ENCODE results near the gene TMEM131. TPM values are rescaled to one million over a fixed set of nuclear protein-coding genes. Genes with fewer than 3 reads are reported as not detected.

Gene TMEM131
- total and polyA plus RNA-seq, 10 of the 15 experiments (the other 5 are each of a cell fraction or from before 2014, with no cell fraction given), result 6.0 to 48.2 (median 23.2) TPM

DNA sequence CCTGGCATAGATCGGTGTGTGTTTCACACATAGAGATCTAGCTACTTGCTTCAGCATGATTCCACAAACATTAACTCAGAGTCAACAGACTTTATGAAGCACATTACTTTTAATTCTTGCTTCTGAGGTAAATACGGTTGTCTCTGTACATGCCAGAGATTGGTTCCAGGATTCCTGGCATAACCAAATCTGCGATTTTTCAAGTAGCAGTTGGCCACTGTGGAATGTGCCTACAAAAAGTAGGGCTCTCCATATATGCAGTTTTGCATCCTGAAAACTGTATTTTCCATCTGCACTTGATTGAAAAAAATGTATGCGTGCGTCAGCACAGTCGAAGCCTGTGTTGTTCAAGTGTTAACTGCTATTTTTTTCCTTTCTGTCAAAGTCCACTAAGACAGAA lies 197.3 kb downstream of the TMEM131 start:
- Histone ChIP-seq H3K27ac (ENCODE audit: control insufficient read depth, insufficient read depth) (no peak overlapping the region), H3K9me3 (replicated peaks; ENCODE audit: control insufficient read depth, insufficient read depth, low read length) (no peaks in the 10 kb centered on the region), H3K9ac (ENCODE audit: control insufficient read depth, insufficient read depth, low read length) (no peak overlapping the region), H3K36me3 (ENCODE audit: control insufficient read depth in 2 of 2, insufficient read depth in 2 of 2, low read length in 1 of 2) (peaks cover 0 to 15% of the 10 kb centered on the region in 2 experiments), H3K79me2 (ENCODE audit: control insufficient read depth, insufficient read depth, low read length) (no peaks in the 10 kb centered on the region), H4K20me1 (ENCODE audit: control insufficient read depth, insufficient read depth) (no peaks in the 10 kb centered on the region), H2AFZ (ENCODE audit: control insufficient read depth, low read depth, low read length) (no peak overlapping the region), H3K4me2 (ENCODE audit: control insufficient read depth, insufficient read depth) (no peak overlapping the region), H3K27me3 (replicated peaks in 1 of 2; ENCODE audit: control insufficient read depth in 2 of 2, insufficient read depth in 2 of 2, low read length in 1 of 2) (no peaks in the 10 kb centered on the region), H3K4me3 (no peak overlapping the region), H3K4me1 (ENCODE audit: control insufficient read depth, insufficient read depth, low read length) (no peaks in the 10 kb centered on the region)
- in situ Hi-C loops (cut with MboI), result no loop called here
- ATAC-seq (no peak), FAIRE-seq (no peak), DNase-seq (ENCODE audit: low read depth, low spot score) (no peak)
- BruUV-seq (replicated peaks), result no TSS peak
- TF ChIP-seq NR2F1 (conservative IDR thresholded peaks at IDR 0.05) (no peak), TARDBP (IDR thresholded peaks at IDR 0.05; ENCODE audit: borderline replicate concordance) (no peak), NR2C1 (IDR thresholded peaks at IDR 0.05) (no peak), TCF12 (IDR thresholded peaks at IDR 0.05; ENCODE audit: low read depth, low read length) (no peak), JUND (IDR thresholded peaks at IDR 0.05; ENCODE audit: low read depth, low read length) (no peak), HDAC6 (IDR thresholded peaks at IDR 0.05; ENCODE audit: unreplicated experiment) (no peak), ESRRA (IDR thresholded peaks at IDR 0.05; ENCODE audit: low read length) (no peak), MTA3 (IDR thresholded peaks at IDR 0.05; ENCODE audit: borderline replicate concordance, low read length) (no peak), PML (IDR thresholded peaks at IDR 0.05; ENCODE audit: low read length) (no peak), EZH2 (IDR thresholded peaks at IDR 0.05; ENCODE audit: borderline replicate concordance, control insufficient read depth, low read depth, low read length) (no peak)
- TF ChIP-seq, protein P1, sequence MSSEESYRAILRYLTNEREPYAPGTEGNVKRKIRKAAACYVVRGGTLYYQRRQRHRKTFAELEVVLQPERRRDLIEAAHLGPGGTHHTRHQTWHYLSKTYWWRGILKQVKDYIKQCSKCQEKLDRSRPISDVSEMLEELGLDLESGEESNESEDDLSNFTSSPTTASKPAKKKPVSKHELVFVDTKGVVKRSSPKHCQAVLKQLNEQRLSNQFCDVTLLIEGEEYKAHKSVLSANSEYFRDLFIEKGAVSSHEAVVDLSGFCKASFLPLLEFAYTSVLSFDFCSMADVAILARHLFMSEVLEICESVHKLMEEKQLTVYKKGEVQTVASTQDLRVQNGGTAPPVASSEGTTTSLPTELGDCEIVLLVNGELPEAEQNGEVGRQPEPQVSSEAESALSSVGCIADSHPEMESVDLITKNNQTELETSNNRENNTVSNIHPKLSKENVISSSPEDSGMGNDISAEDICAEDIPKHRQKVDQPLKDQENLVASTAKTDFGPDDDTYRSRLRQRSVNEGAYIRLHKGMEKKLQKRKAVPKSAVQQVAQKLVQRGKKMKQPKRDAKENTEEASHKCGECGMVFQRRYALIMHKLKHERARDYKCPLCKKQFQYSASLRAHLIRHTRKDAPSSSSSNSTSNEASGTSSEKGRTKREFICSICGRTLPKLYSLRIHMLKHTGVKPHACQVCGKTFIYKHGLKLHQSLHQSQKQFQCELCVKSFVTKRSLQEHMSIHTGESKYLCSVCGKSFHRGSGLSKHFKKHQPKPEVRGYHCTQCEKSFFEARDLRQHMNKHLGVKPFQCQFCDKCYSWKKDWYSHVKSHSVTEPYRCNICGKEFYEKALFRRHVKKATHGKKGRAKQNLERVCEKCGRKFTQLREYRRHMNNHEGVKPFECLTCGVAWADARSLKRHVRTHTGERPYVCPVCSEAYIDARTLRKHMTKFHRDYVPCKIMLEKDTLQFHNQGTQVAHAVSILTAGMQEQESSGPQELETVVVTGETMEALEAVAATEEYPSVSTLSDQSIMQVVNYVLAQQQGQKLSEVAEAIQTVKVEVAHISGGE (CRISPR knock-in tag; IDR thresholded peaks at IDR 0.05), result no peak
- TF ChIP-seq, protein P2, sequence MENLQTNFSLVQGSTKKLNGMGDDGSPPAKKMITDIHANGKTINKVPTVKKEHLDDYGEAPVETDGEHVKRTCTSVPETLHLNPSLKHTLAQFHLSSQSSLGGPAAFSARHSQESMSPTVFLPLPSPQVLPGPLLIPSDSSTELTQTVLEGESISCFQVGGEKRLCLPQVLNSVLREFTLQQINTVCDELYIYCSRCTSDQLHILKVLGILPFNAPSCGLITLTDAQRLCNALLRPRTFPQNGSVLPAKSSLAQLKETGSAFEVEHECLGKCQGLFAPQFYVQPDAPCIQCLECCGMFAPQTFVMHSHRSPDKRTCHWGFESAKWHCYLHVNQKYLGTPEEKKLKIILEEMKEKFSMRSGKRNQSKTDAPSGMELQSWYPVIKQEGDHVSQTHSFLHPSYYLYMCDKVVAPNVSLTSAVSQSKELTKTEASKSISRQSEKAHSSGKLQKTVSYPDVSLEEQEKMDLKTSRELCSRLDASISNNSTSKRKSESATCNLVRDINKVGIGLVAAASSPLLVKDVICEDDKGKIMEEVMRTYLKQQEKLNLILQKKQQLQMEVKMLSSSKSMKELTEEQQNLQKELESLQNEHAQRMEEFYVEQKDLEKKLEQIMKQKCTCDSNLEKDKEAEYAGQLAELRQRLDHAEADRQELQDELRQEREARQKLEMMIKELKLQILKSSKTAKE (IDR thresholded peaks at IDR 0.05; ENCODE audit: low read depth, poor library complexity, severe bottlenecking), result no peak
- TF ChIP-seq, protein P3, sequence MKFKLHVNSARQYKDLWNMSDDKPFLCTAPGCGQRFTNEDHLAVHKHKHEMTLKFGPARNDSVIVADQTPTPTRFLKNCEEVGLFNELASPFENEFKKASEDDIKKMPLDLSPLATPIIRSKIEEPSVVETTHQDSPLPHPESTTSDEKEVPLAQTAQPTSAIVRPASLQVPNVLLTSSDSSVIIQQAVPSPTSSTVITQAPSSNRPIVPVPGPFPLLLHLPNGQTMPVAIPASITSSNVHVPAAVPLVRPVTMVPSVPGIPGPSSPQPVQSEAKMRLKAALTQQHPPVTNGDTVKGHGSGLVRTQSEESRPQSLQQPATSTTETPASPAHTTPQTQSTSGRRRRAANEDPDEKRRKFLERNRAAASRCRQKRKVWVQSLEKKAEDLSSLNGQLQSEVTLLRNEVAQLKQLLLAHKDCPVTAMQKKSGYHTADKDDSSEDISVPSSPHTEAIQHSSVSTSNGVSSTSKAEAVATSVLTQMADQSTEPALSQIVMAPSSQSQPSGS (IDR thresholded peaks at IDR 0.05; ENCODE audit: low read length), result no peak
- ChIA-PET CTCF (interaction anchor here (1.8 kb wide), 1 partner anchor 9 kb away, joined by 4 read pairs; no protein-coding TSS in a partner anchor), POLR2A (no interaction called here), RAD21 (ENCODE audit: unreplicated experiment) (no interaction called here), SMC1A (ENCODE audit: uncharacterized antibody, unreplicated experiment) (interaction anchor here (0.8 to 1.0 kb wide), 2 partner anchors 13 to 31 kb away, joined by 3 read pairs; no protein-coding TSS in a partner anchor)
- WGBS (ENCODE audit: insufficient coverage, insufficient replicate concordance, low lambda C conversion rate, missing lambda C conversion rate), result 96% methylated on average over 6 of the region's 6 CpGs
- intact Hi-C loops (cut with micrococcal nuclease; ENCODE audit: unreplicated experiment), result no loop called here

All from GM12878 (cell line).